ENCODE results near the gene SERPINA10.

GRCh38 chr14:94330857-94331256 is 37.8 kb upstream of the SERPINA10 start:
- TF ChIP-seq POLR2A (IDR thresholded peaks at IDR 0.05) (no peak), CTCF (IDR thresholded peaks at IDR 0.05) (no peak)
